ENCODE data around the gene KCNH1. TPM values are rescaled to one million over a fixed set of nuclear protein-coding genes. Genes with fewer than 3 reads are reported as not detected.

The KCNH1 gene
- total RNA-seq, 1 donor from 2014 or later: 2.4 TPM

DNA sequence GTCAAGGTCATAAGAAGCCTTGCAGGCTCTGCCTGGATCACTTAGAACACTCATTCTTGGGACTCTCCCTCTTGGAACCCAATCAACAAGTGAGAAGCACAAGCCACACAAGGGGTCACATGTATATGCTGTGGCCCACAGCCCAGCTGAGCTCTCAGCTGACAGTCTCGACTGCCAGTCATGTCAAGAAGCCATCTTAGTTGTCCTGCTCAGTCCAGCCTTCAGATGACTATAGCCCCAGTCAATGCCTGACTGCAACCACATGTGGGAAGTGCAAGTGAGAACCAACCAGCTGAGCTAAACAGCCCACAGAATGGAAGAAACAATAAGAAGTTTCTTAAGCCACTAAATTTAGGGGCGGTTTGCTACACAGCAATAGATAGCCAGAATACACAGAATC lies 356.0 kb downstream of the KCNH1 start:
- Mint-ChIP-seq H3K4me3 (no peak overlapping the region), H3K9me3 (no peaks in the 10 kb centered on the region), H3K27ac (no peak overlapping the region), H3K36me3 (no peaks in the 10 kb centered on the region), H3K27me3 (peaks cover 3% of the 10 kb centered on the region), H3K4me1 (ENCODE audit: unreplicated experiment) (no peaks in the 10 kb centered on the region)
- DNase-seq (ENCODE audit: extremely low spot score, unreplicated experiment): no peak
- TF ChIP-seq, protein P1, sequence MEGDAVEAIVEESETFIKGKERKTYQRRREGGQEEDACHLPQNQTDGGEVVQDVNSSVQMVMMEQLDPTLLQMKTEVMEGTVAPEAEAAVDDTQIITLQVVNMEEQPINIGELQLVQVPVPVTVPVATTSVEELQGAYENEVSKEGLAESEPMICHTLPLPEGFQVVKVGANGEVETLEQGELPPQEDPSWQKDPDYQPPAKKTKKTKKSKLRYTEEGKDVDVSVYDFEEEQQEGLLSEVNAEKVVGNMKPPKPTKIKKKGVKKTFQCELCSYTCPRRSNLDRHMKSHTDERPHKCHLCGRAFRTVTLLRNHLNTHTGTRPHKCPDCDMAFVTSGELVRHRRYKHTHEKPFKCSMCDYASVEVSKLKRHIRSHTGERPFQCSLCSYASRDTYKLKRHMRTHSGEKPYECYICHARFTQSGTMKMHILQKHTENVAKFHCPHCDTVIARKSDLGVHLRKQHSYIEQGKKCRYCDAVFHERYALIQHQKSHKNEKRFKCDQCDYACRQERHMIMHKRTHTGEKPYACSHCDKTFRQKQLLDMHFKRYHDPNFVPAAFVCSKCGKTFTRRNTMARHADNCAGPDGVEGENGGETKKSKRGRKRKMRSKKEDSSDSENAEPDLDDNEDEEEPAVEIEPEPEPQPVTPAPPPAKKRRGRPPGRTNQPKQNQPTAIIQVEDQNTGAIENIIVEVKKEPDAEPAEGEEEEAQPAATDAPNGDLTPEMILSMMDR (conservative IDR thresholded peaks at IDR 0.05): no peak

DNA sequence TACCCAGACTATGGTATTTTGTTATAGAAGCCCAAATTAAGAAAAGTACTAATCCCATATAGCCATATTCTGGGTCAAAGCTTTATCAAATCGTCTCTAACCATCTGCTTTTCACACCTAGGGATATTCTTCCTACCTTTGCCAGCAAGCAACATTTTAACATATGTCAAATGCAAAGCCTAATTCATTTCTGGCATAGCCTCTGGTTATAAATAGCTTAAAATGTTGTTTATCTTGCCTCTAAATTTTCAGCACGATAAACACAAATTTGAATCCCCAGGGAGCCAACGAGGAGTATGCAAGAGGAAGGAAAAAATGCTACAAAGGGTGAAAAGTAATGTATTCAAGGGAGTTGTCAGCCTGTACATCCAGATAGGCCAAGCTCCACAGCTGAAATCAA lies 357.2 kb downstream of the KCNH1 start:
- Mint-ChIP-seq H3K27me3 (peaks cover 3% of the 10 kb centered on the region), H3K4me3 (no peak overlapping the region), H3K4me1 (ENCODE audit: unreplicated experiment) (no peaks in the 10 kb centered on the region), H3K36me3 (no peaks in the 10 kb centered on the region), H3K9me3 (no peaks in the 10 kb centered on the region), H3K27ac (no peak overlapping the region)
- DNase-seq (ENCODE audit: extremely low spot score, unreplicated experiment): no peak
- TF ChIP-seq, protein P1 (conservative IDR thresholded peaks at IDR 0.05): no peak

DNA sequence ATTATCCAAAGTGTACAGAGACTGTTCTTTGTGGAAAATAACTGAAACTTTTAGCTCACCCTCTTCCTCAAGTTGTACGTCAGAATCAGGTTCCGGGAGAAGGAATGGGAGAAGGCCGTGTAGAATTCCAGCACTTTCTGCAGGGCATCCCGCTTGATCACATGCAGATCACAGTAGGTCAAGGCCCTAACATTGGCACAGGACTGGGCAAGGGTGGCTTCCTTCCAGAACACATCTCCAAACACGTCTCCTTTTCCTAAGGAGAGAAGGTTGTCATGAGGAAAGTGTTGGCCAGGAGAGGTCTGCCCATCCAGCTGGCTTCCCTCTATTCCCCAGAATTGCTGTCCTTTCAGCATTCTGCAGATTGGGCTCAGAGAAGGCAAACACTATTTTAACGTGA lies 358.7 kb downstream of the KCNH1 start:
- Mint-ChIP-seq H3K9me3 (no peaks in the 10 kb centered on the region), H3K4me3 (no peak overlapping the region), H3K36me3 (no peaks in the 10 kb centered on the region), H3K4me1 (ENCODE audit: unreplicated experiment) (no peaks in the 10 kb centered on the region), H3K27me3 (peaks cover 2% of the 10 kb centered on the region), H3K27ac (no peak overlapping the region)
- no peak for DNase-seq (ENCODE audit: extremely low spot score, unreplicated experiment)
- TF ChIP-seq, protein P1 (conservative IDR thresholded peaks at IDR 0.05): no peak

DNA sequence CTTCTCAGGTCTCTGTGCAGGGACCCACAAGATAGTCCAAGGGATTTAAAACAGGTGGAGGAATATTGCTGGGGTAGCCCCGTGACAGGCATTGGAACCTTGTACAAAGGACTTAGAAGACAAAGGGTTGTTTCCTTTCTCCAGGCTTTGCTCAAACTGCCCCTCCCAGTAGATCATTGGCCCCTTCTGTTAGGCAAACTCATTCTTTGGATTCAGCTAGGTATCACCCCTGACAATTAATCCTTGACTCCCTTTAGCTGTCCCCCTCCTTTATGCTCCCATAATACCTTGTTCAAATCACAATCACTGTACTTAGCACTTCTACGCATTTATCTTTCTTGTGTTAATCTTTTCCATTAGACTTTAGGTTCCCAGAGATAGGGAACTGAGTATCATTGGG lies 360.5 kb downstream of the KCNH1 start:
- H3K4me1 Mint-ChIP-seq (ENCODE audit: unreplicated experiment): peaks cover 6% of the 10 kb centered on the region
- no peaks in the 10 kb centered on the region for H3K36me3 Mint-ChIP-seq
- H3K27me3 Mint-ChIP-seq: no peaks in the 10 kb centered on the region
- no peak for DNase-seq (ENCODE audit: extremely low spot score, unreplicated experiment)
- H3K4me3 Mint-ChIP-seq: no peak overlapping the region
- TF ChIP-seq, protein P1 (conservative IDR thresholded peaks at IDR 0.05): no peak
- H3K9me3 Mint-ChIP-seq: no peaks in the 10 kb centered on the region
- H3K27ac Mint-ChIP-seq: no peak overlapping the region

DNA sequence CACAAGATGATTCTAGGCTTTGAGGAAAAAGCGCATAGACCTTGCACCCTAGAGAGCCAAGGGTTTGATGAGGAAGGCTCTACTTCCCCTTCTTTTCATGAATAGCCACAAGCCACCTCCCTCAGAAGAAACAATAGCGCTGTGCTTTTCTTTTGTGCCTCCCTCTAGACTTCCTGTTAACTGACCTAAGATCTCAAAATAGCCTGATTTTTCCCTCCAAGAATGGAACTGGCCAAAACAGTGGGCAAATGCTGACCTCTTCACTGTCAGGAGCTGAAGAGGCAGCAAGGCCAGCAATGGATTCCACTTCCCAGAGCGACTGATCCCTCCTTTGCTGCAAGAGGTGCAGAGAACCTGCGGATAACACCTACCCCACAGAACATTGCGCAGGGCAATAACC lies 362.8 kb downstream of the KCNH1 start:
- TF ChIP-seq, protein P1 (conservative IDR thresholded peaks at IDR 0.05): no peak
- Mint-ChIP-seq H3K4me3 (no peak overlapping the region), H3K9me3 (no peaks in the 10 kb centered on the region), H3K36me3 (no peaks in the 10 kb centered on the region), H3K27ac (no peak overlapping the region), H3K4me1 (ENCODE audit: unreplicated experiment) (peaks cover 6% of the 10 kb centered on the region), H3K27me3 (no peaks in the 10 kb centered on the region)
- DNase-seq (ENCODE audit: extremely low spot score, unreplicated experiment): no peak

DNA sequence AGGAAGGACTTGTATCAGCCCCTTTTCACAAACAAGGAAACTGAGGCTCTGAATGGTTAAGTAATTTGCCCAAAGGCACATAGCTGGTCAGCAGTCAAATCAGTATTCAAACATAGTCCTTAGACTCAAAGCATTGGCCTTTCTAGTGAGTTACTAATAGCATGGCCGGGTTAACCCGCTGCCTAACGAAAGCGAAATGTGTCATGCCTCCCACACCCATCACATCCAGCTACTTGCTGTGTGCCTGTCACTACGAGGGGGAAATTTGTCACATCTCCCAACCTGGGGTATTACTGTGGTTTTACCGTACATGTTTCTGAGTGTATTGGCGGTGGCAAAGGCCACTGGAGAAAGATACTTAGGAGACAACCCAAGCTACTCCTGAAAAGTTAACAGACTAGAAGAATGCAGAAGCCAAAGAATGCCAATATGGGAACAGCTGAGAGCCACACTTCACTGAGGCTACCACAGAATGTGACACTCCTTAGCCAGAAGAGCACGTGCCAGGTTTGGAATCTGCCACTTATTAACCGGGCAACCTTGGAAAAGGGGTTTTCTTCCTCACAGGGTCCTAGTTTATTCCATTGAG lies 363.5 kb downstream of the KCNH1 start:
- TF ChIP-seq, protein P1 (conservative IDR thresholded peaks at IDR 0.05): no peak
- Mint-ChIP-seq H3K27me3 (no peaks in the 10 kb centered on the region), H3K4me3 (no peak overlapping the region), H3K4me1 (ENCODE audit: unreplicated experiment) (peaks cover 6% of the 10 kb centered on the region), H3K27ac (no peak overlapping the region), H3K36me3 (no peaks in the 10 kb centered on the region), H3K9me3 (no peaks in the 10 kb centered on the region)
- DNase-seq (ENCODE audit: extremely low spot score, unreplicated experiment): no peak

Measured in type B pancreatic cell (in vitro differentiated cells).